MM.1S (cell line): Measurements from ENCODE around the gene DAB2IP.

Experiments
- CTCF ChIP-seq: fragments of 300-600 bp; sonication (generic); IDR thresholded peaks from 2 replicates; pipeline ENCODE4 v1.5.1; 2016; ENCODE audit warnings: antibody characterized with exemption, low read length, mixed read lengths
- EZH2 ChIP-seq: fragments of 300-600 bp; sonication (generic); optimal IDR thresholded peaks from 2 replicates; pipeline ENCODE3; 2017; ENCODE audit warnings: low read depth, mild to moderate bottlenecking, antibody characterized with exemption, low read length, mixed read lengths
- EZH2phosphoT487 ChIP-seq: fragments of 300-600 bp; sonication (generic); IDR thresholded peaks from 2 replicates; pipeline ENCODE4 v1.6.1; 2018; ENCODE audit warnings: antibody characterized with exemption, low read length

DNA sequence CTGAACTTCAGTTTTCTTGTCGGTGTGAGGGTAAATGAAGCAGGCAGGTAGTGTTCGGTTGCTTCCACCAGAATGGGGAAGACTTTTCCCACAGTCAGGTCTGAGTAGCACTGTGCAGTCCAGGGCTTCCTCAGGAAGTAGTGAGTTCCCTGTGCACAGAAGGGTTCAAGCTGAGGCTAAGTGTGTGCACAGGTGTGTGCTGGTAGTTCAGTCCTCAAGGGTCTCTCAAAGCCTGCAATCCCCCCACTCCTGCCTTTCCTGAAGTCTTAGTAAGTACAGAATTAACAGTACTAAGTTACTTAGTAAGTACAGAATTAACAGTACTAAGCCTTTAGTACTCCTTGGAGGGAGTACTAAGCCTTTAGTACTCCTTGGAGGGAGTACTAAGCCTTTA lies 1.4 kb downstream of the DAB2IP start:
- TF ChIP-seq CTCF (no peak), EZH2 (no peak), EZH2phosphoT487 (no peak)
